GM12878 (cell line): ENCODE data around the gene PHLDA3. TPM values are rescaled to one million over a fixed set of nuclear protein-coding genes. Genes with fewer than 3 reads are reported as not detected.

Source experiments
- ATAC-seq: fragments of 200-7000 bp; cut with Tn5 transposase; 3 replicates; pipeline ENCODE4 v1.9.1; 2020; ENCODE audit warnings: mild to moderate bottlenecking, moderate library complexity
- BruUV-seq: library from RNA; stranded (reverse); fragments of 400-500 nt; replicated peaks from 2 replicates; lab custom pipeline; 2021; lab: Mats Ljungman, UMichigan
- CTCF ChIA-PET: fragments of 300-600 bp; sonication (Branson Sonifier 250); formaldehyde crosslinking; extraction: SDS; loops from one replicate; lab custom pipeline; 2021; ENCODE audit warnings: inconsistent platforms; lab: Yijun Ruan, JAX
- POLR2A ChIA-PET: fragments of 350-600 bp; formaldehyde crosslinking; extraction: SDS; loops from one replicate; lab custom pipeline; 2021; ENCODE audit warnings: inconsistent platforms; lab: Charles Lee
- RAD21 ChIA-PET: fragments of 300-600 bp; sonication (Branson Sonifier 250); formaldehyde crosslinking; loops from one replicate; lab custom pipeline; 2023; ENCODE audit warnings: antibody characterized with exemption; ENCODE audit not compliant: unreplicated experiment; lab: Charles Lee
- SMC1A ChIA-PET: fragments of 300-600 bp; sonication (Branson Sonifier 250); formaldehyde crosslinking; loops from one replicate; lab custom pipeline; 2023; ENCODE audit not compliant: unreplicated experiment, uncharacterized antibody; lab: Charles Lee
- DNase-seq: peaks from one replicate; pipeline ENCODE4 v3.0.0-alpha.2; 2011; ENCODE audit warnings: low read depth, low spot score
- FAIRE-seq: peaks from 3 replicates; lab custom pipeline; 2011; peaks lifted over from hg19 to GRCh38; lab: Jason Lieb, UNC
- H2AFZ ChIP-seq: 2 replicates; pipeline ENCODE4 v1.6.0; 2011; ENCODE audit warnings: low read depth, low read length, control low read depth; ENCODE audit not compliant: control insufficient read depth
- H3K27ac ChIP-seq: 2 replicates; pipeline ENCODE4 v1.5.1; 2011; ENCODE audit warnings: control low read depth; ENCODE audit not compliant: control insufficient read depth, insufficient read depth
- H3K27me3 ChIP-seq, 2 experiments: replicated peaks in 1 of 2; 2 replicates each; pipeline versions ENCODE4 v1.6.0 to v1.6.1; 2011; ENCODE audit warnings: low read length in 1 of 2; ENCODE audit not compliant: control insufficient read depth in 2 of 2, insufficient read depth in 2 of 2
- H3K36me3 ChIP-seq, 2 experiments: 2 replicates each; pipeline ENCODE4 v1.5.1; 2011; ENCODE audit warnings: low read length in 1 of 2; ENCODE audit not compliant: control insufficient read depth in 2 of 2, insufficient read depth in 2 of 2
- H3K4me1 ChIP-seq: 2 replicates; pipeline ENCODE4 v1.6.1; 2011; ENCODE audit warnings: mild to moderate bottlenecking, low read length, moderate library complexity, mixed read lengths; ENCODE audit not compliant: control insufficient read depth, insufficient read depth
- H3K4me2 ChIP-seq: 2 replicates; pipeline ENCODE4 v1.6.0; 2011; ENCODE audit warnings: control low read depth; ENCODE audit not compliant: control insufficient read depth, insufficient read depth
- H3K4me3 ChIP-seq: fragments of 200-600 bp; sonication (generic); 2 replicates; pipeline ENCODE4 v1.5.1; 2016
- H3K79me2 ChIP-seq: 2 replicates; pipeline ENCODE4 v1.6.0; 2011; ENCODE audit warnings: low read length; ENCODE audit not compliant: control insufficient read depth, insufficient read depth
- H3K9ac ChIP-seq: 2 replicates; pipeline ENCODE4 v1.8.0; 2011; ENCODE audit warnings: low read length, control low read depth, mixed read lengths; ENCODE audit not compliant: control insufficient read depth, insufficient read depth
- H3K9me3 ChIP-seq: replicated peaks from 3 replicates; pipeline ENCODE4 v1.5.1; 2011; ENCODE audit warnings: mild to moderate bottlenecking, low read length; ENCODE audit not compliant: control insufficient read depth, insufficient read depth
- H4K20me1 ChIP-seq: 2 replicates; pipeline ENCODE4 v1.6.0; 2011; ENCODE audit not compliant: control insufficient read depth, insufficient read depth
- FOXM1 ChIP-seq: IDR thresholded peaks from 2 replicates; pipeline ENCODE4 v1.6.1; 2012; ENCODE audit warnings: low read depth, mild to moderate bottlenecking, inconsistent platforms, low read length, moderate library complexity
- MEF2B ChIP-seq: fragments of 450-650 bp; IDR thresholded peaks from 2 replicates; pipeline ENCODE4 v1.6.1; 2018; ENCODE audit warnings: mild to moderate bottlenecking, moderate library complexity; ENCODE audit not compliant: partially characterized antibody, poor library complexity, severe bottlenecking
- NBN ChIP-seq: fragments of 450-650 bp; IDR thresholded peaks from 2 replicates; pipeline ENCODE4 v1.6.1; 2016
- POU2F2 ChIP-seq: IDR thresholded peaks from 3 replicates; pipeline ENCODE4 v1.6.1; 2011; ENCODE audit warnings: low read depth, mild to moderate bottlenecking, low read length, borderline replicate concordance
- RUNX3 ChIP-seq: IDR thresholded peaks from 2 replicates; pipeline ENCODE4 v1.6.1; 2012; ENCODE audit warnings: low read length, inconsistent platforms
- SMARCA5 ChIP-seq: fragments of 450-650 bp; IDR thresholded peaks from 2 replicates; pipeline ENCODE4 v1.6.1; 2017; ENCODE audit warnings: mild to moderate bottlenecking
- SUZ12 ChIP-seq: fragments of 200-600 bp; sonication (generic); IDR thresholded peaks from one replicate; pipeline ENCODE4 v1.6.1; 2018; ENCODE audit warnings: antibody characterized with exemption, mild to moderate bottlenecking; ENCODE audit not compliant: unreplicated experiment
- ZBTB11 ChIP-seq: fragments of 450-650 bp; formaldehyde crosslinking; IDR thresholded peaks from 2 replicates; pipeline ENCODE4 v1.5.0; 2022; ENCODE audit warnings: mild to moderate bottlenecking, missing genetic modification characterization
- ZNF217 ChIP-seq: fragments of 450-650 bp; IDR thresholded peaks from 2 replicates; pipeline ENCODE4 v1.6.1; 2017; ENCODE audit warnings: antibody characterized with exemption, mild to moderate bottlenecking
- WGBS: methylation state at CpG from one replicate; pipeline ENCODE4 v1.1.6; 2016; ENCODE audit warnings: low lambda C conversion rate; ENCODE audit not compliant: insufficient replicate concordance, insufficient coverage; ENCODE audit errors: missing lambda C conversion rate; 5-methylcytosine and 5-hydroxymethylcytosine counted together
- in situ Hi-C: fragments of 300-500 bp; cut with MboI; formaldehyde crosslinking; loops from 9 replicates; pipeline ENCODE4 v1.14.3; 2018; ENCODE audit warnings: mixed read lengths
- intact Hi-C: fragments of 100-400 bp; cut with micrococcal nuclease; formaldehyde crosslinking; loops from one replicate; pipeline ENCODE4 v1.14.2; 2022; ENCODE audit not compliant: unreplicated experiment
- polyA plus RNA-seq, 11 experiments: library from polyadenylated mRNA; depleted of rRNA in 4 of 11; unstranded in 6 of 11; stranded (reverse) in 5 of 11; fragments of >200 nt; fragmentation: Nextera tagmentation in 4 of 11; fragmentation: Illumina TruSeq in 1 of 11; extraction: Ambion mirVana in 4 of 11; extraction: Trizol in 1 of 11; gene quantifications; 1 replicate in 1 of 11; 2 replicates in 10 of 11; pipeline versions ENCODE4 v1.2.1 to v1.2.3, GENCODE V29; 2011 to 2016; ENCODE audit warnings: inconsistent platforms in 2 of 11, missing spikeins in 2 of 11, low read depth in 1 of 11
- total RNA-seq, 4 experiments: library from RNA; depleted of rRNA in 3 of 4; stranded (reverse); fragments of >200 nt in 3 of 4; fragmentation: Illumina TruSeq in 1 of 4; extraction: Trizol in 1 of 4; gene quantifications; 2 replicates each; pipeline versions ENCODE4 v1.2.1 to v1.2.3, GENCODE V29; 2013 to 2021

PHLDA3 gene
- total and polyA plus RNA-seq, 10 of the 15 experiments (the other 5 are each of a cell fraction or from before 2014, with no cell fraction given): 0.60 to 57.4 (median 21.8) TPM

DNA sequence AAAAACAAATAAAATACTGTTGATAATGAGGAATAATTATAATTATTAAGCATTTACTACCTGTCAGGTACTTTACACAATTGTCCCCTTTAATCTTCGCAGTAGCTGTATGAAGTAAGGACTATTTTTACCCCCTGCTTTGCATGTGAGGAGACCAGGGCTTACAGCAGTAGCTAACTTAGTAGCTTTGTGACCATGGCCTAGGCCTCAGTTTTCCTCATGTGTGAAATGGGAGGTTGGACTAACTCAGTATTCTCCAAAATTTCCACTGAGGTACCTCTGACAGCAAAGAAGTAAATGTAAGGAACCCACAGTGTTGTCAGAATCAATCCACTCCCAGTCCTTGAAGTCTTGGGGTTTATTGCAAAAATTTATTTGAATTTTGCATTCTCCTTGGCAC is 41.7 kb upstream of the PHLDA3 start:
- ChIA-PET POLR2A (interaction anchor here (1.0 to 5.0 kb wide), 4 partner anchors 29 to 63 kb away, joined by 3 to 68 read pairs (median 18); no protein-coding TSS in a partner anchor), CTCF (interaction anchor here (0.7 to 11.2 kb wide), 13 partner anchors 12 to 319 kb away, joined by 3 to 814 read pairs (median 19); partner anchors contain the start of genes IPO9 and PHLDA3), RAD21 (interaction anchor here (0.8 to 15.3 kb wide), 6 partner anchors 8 to 164 kb away, joined by 4 to 505 read pairs (median 27); no protein-coding TSS in a partner anchor), SMC1A (interaction anchor here (0.5 to 18.7 kb wide), 6 partner anchors 10 to 328 kb away, joined by 3 to 514 read pairs (median 38); no protein-coding TSS in a partner anchor)
- DNase-seq (peak; percentile 20), FAIRE-seq (no peak), ATAC-seq (no peak)
- Histone ChIP-seq H3K79me2 (peaks cover 17% of the 10 kb centered on the region), H3K4me2 (peak overlapping the region; percentile 45), H3K4me3 (no peak overlapping the region), H3K9me3 (no peaks in the 10 kb centered on the region), H3K27me3 (no peaks in the 10 kb centered on the region), H3K27ac (no peak overlapping the region; the same call in 1 of the 2 replicates), H4K20me1 (no peaks in the 10 kb centered on the region), H2AFZ (no peak overlapping the region), H3K9ac (no peak overlapping the region), H3K4me1 (peaks cover 44% of the 10 kb centered on the region), H3K36me3 (no peaks in the 10 kb centered on the region)
- intact Hi-C loops (loop anchor here (10.0 kb wide), 1 partner anchor 256 kb away; no protein-coding TSS in a partner anchor), in situ Hi-C loops (loop anchor here (5.0 kb wide), 1 partner anchor 63 kb away; no protein-coding TSS in a partner anchor)
- TF ChIP-seq RUNX3: peak; percentile 45; the same call in 1 of the 2 replicates
- no peak for TF ChIP-seq ZBTB11 (CRISPR knock-in tag)
- no peak for TF ChIP-seq NBN
- no peak for TF ChIP-seq SUZ12
- TF ChIP-seq POU2F2: peak; percentile 45; the same call in 1 of the 3 replicates
- TF ChIP-seq ZNF217: peak; percentile 41; the same call in 1 of the 2 replicates
- TF ChIP-seq FOXM1: no peak
- peak; percentile 86 for TF ChIP-seq SMARCA5
- peak; percentile 35 for TF ChIP-seq MEF2B
- no TSS peak for BruUV-seq
- WGBS: 0% methylated on average over 1 of the region's 1 CpG
